Inflammatory macrophage treated with lipopolysaccharide for 4 hours (primary cell): Measurements from ENCODE around the gene IGF1.

Source experiments
- DNase-seq: peaks from one replicate; pipeline ENCODE4 v3.0.0-alpha.2; 2020

Gene IGF1

GRCh38 chr12:102487226-102487625 lies 6.9 kb upstream of the IGF1 start:
- no peak for DNase-seq

GRCh38 chr12:102486153-102486552 lies 5.8 kb upstream of the IGF1 start:
- no peak for DNase-seq

GRCh38 chr12:102484428-102484958 lies 4.1 kb upstream of the IGF1 start:
- peak; percentile 86 for DNase-seq

- DNase-seq: no peak
These were observed 3.7 kb upstream of the IGF1 start for GRCh38 chr12:102484017-102484416.

GRCh38 chr12:102483466-102483865 lies 3.1 kb upstream of the IGF1 start:
- no peak for DNase-seq

- peak; percentile 14 for DNase-seq
These were observed 1.5 kb upstream of the IGF1 start for GRCh38 chr12:102481705-102482425.

GRCh38 chr12:102479939-102480338 lies 424 bp downstream of the IGF1 start:
- DNase-seq: no peak

- DNase-seq: no peak
These were observed 1.1 kb downstream of the IGF1 start for GRCh38 chr12:102479099-102479885.

GRCh38 chr12:102478405-102479098 lies 1.8 kb downstream of the IGF1 start:
- no peak for DNase-seq

- DNase-seq: no peak
These were observed 5.0 kb downstream of the IGF1 start for GRCh38 chr12:102475355-102475754.

- no peak for DNase-seq
These were observed 5.8 kb downstream of the IGF1 start for GRCh38 chr12:102474438-102475064.

- DNase-seq: no peak
These were observed 7.9 kb downstream of the IGF1 start for GRCh38 chr12:102472496-102472895.

- DNase-seq: no peak
These were observed 8.8 kb downstream of the IGF1 start for GRCh38 chr12:102471556-102471955.

GRCh38 chr12:102470945-102471344 lies 9.4 kb downstream of the IGF1 start:
- no peak for DNase-seq

GRCh38 chr12:102468261-102468915 lies 12.0 kb downstream of the IGF1 start:
- DNase-seq: no peak

- DNase-seq: no peak
These were observed 14.4 kb downstream of the IGF1 start for GRCh38 chr12:102465762-102466560.

- no peak for DNase-seq
These were observed 16.6 kb downstream of the IGF1 start for GRCh38 chr12:102463659-102464249.

- DNase-seq: no peak
These were observed 17.4 kb downstream of the IGF1 start for GRCh38 chr12:102462795-102463465.

- no peak for DNase-seq
These were observed 18.0 kb downstream of the IGF1 start for GRCh38 chr12:102462386-102462785.

GRCh38 chr12:102461501-102461900 lies 18.9 kb downstream of the IGF1 start:
- DNase-seq: no peak

- no peak for DNase-seq
These were observed 21.0 kb downstream of the IGF1 start for GRCh38 chr12:102459314-102459713.
